ENCODE data around the gene LIN28A.

The LIN28A gene

DNA sequence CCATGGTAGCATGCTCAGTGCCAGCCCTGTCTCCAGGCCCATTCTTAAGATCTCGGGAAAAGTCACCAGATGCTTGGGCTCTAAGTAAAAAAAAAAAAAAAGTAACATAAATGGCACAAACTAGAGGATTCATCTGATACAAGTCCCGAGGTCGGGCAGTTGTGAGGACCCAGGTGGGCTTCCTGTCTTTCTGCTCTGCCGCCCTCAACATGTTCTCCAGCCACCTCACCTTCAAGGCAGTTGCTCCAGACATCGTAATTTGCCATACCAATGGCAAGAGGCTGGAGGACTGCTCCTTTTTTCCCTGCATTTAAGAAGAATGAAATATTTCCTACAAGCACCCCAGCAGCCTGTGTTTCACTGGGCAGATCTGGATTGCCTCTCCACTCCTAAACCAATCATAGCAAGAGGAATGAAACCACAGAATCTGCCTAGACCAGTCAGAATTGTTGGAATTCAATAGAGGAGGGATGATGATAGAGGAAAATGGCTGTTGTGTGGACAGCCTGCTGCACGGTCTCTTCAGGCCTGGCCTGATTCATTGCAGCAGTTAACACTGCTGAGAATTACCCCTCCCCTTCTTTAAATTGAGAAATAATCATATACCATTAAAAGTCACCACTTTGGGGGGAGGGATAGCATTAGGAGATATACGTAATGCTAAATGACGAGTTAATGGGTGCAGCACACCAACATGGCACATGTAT lies 67.0 kb downstream of the LIN28A start (continued):
- TF ChIP-seq ZNF624 (tag by site-specific recombination; IDR thresholded peaks at IDR 0.05): no peak
- no peak for TF ChIP-seq ZXDB (tag by site-specific recombination; IDR thresholded peaks at IDR 0.05)
- TF ChIP-seq ZNF501 (tag by site-specific recombination; IDR thresholded peaks at IDR 0.05): no peak
- no peak for TF ChIP-seq ZNF585B (tag by site-specific recombination; IDR thresholded peaks at IDR 0.05)
- no peak for TF ChIP-seq ZNF223 (tag by site-specific recombination; IDR thresholded peaks at IDR 0.05)

DNA sequence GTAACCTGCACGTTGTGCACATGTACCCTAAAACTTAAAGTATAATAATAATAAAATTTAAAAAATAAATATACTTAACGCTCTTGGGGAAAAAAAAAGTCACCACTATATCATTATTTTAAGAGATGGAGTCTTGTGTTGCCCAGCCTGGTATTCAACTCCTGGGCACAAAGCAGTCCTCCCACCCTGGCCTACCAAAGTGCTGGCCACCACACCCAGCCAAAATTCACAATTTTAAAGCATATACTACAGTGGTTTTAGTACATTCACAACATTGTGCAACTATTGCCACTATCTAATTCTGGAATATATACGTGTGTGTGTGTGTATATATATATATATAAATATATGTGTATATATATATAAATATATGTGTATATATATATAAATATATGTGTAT lies 67.5 kb downstream of the LIN28A start:
- POLR2A ChIA-PET: interaction anchor here (2.4 kb wide), 1 partner anchor 12 kb away, joined by 7 read pairs; no protein-coding TSS in a partner anchor
- TF ChIP-seq ZNF530 (tag by site-specific recombination; IDR thresholded peaks at IDR 0.05; ENCODE audit: low read depth) (no peak), GLIS1 (tag by site-specific recombination; IDR thresholded peaks at IDR 0.05) (no peak), ZNF707 (tag by site-specific recombination; IDR thresholded peaks at IDR 0.05) (no peak), ZNF433 (tag by site-specific recombination; IDR thresholded peaks at IDR 0.05; ENCODE audit: low read depth) (no peak), ZBTB48 (tag by site-specific recombination; IDR thresholded peaks at IDR 0.05) (no peak), GLI2 (tag by site-specific recombination; IDR thresholded peaks at IDR 0.05; ENCODE audit: borderline replicate concordance, low read depth) (no peak)
- TF ChIP-seq, protein P1, sequence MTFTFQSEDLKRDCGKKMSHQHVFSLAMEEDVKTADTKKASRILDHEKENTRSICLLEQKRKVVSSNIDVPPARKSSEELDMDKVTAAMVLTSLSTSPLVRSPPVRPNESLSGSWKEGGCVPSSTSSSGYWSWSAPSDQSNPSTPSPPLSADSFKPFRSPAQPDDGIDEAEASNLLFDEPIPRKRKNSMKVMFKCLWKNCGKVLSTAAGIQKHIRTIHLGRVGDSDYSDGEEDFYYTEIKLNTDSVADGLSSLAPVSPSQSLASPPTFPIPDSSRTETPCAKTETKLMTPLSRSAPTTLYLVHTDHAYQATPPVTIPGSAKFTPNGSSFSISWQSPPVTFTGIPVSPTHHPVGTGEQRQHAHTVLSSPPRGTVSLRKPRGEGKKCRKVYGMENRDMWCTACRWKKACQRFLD (tag by site-specific recombination; IDR thresholded peaks at IDR 0.05): no peak
- TF ChIP-seq, protein P2, sequence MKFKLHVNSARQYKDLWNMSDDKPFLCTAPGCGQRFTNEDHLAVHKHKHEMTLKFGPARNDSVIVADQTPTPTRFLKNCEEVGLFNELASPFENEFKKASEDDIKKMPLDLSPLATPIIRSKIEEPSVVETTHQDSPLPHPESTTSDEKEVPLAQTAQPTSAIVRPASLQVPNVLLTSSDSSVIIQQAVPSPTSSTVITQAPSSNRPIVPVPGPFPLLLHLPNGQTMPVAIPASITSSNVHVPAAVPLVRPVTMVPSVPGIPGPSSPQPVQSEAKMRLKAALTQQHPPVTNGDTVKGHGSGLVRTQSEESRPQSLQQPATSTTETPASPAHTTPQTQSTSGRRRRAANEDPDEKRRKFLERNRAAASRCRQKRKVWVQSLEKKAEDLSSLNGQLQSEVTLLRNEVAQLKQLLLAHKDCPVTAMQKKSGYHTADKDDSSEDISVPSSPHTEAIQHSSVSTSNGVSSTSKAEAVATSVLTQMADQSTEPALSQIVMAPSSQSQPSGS (tag by site-specific recombination; IDR thresholded peaks at IDR 0.05; ENCODE audit: low read depth): no peak
- TF ChIP-seq, protein P3, sequence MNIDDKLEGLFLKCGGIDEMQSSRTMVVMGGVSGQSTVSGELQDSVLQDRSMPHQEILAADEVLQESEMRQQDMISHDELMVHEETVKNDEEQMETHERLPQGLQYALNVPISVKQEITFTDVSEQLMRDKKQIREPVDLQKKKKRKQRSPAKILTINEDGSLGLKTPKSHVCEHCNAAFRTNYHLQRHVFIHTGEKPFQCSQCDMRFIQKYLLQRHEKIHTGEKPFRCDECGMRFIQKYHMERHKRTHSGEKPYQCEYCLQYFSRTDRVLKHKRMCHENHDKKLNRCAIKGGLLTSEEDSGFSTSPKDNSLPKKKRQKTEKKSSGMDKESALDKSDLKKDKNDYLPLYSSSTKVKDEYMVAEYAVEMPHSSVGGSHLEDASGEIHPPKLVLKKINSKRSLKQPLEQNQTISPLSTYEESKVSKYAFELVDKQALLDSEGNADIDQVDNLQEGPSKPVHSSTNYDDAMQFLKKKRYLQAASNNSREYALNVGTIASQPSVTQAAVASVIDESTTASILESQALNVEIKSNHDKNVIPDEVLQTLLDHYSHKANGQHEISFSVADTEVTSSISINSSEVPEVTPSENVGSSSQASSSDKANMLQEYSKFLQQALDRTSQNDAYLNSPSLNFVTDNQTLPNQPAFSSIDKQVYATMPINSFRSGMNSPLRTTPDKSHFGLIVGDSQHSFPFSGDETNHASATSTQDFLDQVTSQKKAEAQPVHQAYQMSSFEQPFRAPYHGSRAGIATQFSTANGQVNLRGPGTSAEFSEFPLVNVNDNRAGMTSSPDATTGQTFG (tag by site-specific recombination; IDR thresholded peaks at IDR 0.05; ENCODE audit: borderline replicate concordance): no peak
- TF ChIP-seq, protein P4, sequence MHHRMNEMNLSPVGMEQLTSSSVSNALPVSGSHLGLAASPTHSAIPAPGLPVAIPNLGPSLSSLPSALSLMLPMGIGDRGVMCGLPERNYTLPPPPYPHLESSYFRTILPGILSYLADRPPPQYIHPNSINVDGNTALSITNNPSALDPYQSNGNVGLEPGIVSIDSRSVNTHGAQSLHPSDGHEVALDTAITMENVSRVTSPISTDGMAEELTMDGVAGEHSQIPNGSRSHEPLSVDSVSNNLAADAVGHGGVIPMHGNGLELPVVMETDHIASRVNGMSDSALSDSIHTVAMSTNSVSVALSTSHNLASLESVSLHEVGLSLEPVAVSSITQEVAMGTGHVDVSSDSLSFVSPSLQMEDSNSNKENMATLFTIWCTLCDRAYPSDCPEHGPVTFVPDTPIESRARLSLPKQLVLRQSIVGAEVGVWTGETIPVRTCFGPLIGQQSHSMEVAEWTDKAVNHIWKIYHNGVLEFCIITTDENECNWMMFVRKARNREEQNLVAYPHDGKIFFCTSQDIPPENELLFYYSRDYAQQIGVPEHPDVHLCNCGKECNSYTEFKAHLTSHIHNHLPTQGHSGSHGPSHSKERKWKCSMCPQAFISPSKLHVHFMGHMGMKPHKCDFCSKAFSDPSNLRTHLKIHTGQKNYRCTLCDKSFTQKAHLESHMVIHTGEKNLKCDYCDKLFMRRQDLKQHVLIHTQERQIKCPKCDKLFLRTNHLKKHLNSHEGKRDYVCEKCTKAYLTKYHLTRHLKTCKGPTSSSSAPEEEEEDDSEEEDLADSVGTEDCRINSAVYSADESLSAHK (tag by site-specific recombination; IDR thresholded peaks at IDR 0.05): no peak
- Histone ChIP-seq H3K9me3 (ENCODE audit: control insufficient read depth, insufficient read depth, low read depth, low read length) (no peaks in the 10 kb centered on the region), H3K27ac (ENCODE audit: extremely low read depth, low read depth, low read length) (no peak overlapping the region), H3K36me3 (ENCODE audit: control insufficient read depth in 2 of 2, insufficient read depth in 1 of 2, low read length in 2 of 2) (peaks cover 34 to 53% of the 10 kb centered on the region in 2 experiments), H3K4me1 (ENCODE audit: control insufficient read depth, insufficient read depth, low read length) (0 out of 2 replicates have a peak, but pooled peaks cover 2% of the 10 kb centered on the region), H3K4me3 (ENCODE audit: low read depth, low read length) (no peak overlapping the region)
- CTCF ChIA-PET: interaction anchor here (1.0 kb wide), 1 partner anchor 156 kb away, joined by 3 read pairs; no protein-coding TSS in a partner anchor

Data from HEK293 (cell line).